VCaP (cell line): Measurements from ENCODE around the gene MYLK.

Source experiments
- H3K27ac ChIP-seq: fragments of 450-650 bp; 2 replicates; pipeline ENCODE4 v1.5.1; 2017
- TF ChIP-seq, protein P1 (sequence below): fragments of 450-650 bp; conservative IDR thresholded peaks from 2 replicates; pipeline ENCODE4 v1.5.1; 2017; ENCODE audit warnings: mild to moderate bottlenecking, moderate library complexity

The MYLK gene

GRCh38 chr3:123689831-123690230 lies 194.3 kb downstream of the MYLK start:
- no peak overlapping the region for H3K27ac ChIP-seq
- TF ChIP-seq, protein P1, sequence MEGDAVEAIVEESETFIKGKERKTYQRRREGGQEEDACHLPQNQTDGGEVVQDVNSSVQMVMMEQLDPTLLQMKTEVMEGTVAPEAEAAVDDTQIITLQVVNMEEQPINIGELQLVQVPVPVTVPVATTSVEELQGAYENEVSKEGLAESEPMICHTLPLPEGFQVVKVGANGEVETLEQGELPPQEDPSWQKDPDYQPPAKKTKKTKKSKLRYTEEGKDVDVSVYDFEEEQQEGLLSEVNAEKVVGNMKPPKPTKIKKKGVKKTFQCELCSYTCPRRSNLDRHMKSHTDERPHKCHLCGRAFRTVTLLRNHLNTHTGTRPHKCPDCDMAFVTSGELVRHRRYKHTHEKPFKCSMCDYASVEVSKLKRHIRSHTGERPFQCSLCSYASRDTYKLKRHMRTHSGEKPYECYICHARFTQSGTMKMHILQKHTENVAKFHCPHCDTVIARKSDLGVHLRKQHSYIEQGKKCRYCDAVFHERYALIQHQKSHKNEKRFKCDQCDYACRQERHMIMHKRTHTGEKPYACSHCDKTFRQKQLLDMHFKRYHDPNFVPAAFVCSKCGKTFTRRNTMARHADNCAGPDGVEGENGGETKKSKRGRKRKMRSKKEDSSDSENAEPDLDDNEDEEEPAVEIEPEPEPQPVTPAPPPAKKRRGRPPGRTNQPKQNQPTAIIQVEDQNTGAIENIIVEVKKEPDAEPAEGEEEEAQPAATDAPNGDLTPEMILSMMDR = no peak

DNA sequence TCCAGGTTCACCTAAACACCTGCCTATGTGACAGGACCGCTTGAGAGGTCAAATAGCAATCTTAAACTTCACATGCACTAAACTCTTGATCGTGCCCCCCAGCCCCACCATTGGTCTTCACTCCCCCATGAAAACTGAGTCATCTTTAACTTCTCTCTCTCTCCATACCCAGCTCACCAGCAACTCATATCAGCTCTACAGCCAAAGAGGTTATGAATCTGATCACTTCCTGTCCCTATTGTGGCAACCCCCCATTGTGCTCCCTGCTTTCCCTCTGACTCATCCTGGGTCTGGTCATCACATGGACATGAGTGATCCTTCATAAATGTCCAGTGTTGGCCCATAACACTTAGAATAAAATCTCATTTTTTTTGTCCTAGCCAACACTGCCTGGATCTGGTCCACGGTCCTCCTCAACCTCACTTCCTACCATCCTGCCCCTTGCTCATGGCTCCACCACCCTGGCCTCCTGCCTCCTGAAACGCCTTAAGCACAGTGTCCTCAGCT lies 195.8 kb downstream of the MYLK start:
- no peak overlapping the region for H3K27ac ChIP-seq
- TF ChIP-seq, protein P1 = no peak

DNA sequence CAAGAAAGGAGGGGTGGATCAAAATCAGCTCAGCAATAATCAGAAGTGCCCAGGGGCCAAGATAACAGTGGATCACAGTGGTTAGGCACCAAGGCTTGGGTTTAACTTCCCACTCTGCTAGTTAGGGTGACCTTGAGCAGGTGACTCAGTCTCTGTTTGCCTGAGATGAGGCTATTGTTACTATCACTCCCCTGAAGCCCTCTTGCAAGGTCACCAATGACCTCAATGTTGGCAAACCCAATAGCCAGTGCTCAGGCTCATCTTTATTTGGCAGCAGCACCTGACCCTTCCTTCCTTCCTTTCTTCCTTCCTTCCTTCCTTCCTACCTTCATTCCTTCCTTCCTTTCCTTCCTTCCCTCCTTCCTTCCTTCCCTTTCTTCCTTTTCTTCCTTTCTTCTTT lies 196.8 kb downstream of the MYLK start:
- H3K27ac ChIP-seq = no peak overlapping the region
- TF ChIP-seq, protein P1 = no peak

GRCh38 chr3:123686251-123686650 lies 197.9 kb downstream of the MYLK start:
- no peak overlapping the region for H3K27ac ChIP-seq
- TF ChIP-seq, protein P1 = no peak

DNA sequence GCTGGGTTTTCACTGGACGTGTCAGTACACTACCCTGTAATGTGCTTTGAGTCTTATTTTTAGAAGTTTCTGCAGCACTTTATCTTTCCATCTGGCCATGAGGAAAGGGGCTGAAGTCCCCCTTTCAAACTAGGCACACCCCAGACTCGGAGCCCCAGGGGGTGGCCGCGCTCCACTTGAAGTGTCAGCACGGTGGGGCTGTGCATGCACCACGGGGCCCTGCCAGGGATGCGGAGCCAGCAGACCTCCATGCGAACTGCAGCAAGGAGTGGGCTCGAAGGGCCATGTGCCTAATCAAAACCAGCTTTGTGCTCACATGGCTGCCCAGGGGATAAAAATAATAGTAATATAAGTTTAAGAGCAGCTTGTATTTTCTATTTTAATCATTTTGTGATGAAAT lies 198.4 kb downstream of the MYLK start:
- H3K27ac ChIP-seq = no peak overlapping the region
- TF ChIP-seq, protein P1 = no peak

DNA sequence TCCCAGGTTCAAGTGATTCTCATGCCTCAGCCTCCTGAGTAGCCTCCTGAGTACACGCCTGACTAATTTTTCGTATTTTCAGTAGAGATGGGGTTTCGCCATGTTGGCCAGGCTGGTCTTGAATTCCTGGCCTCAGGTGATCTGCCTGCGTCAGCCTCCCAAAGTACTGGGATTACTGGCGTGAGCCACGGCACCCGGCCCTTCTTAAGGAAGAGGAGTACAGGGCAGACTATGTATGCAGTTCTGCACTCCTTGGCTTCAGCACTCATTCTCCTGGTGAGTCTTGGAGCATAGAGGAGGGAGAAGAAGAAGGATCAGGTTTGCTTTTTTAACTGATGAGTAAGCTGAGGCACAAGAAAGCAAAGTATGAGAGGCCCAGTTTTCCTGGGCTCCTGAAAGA lies 199.5 kb downstream of the MYLK start:
- TF ChIP-seq, protein P1 = no peak

GRCh38 chr3:123684209-123684608 lies 199.9 kb downstream of the MYLK start:
- H3K27ac ChIP-seq = no peak overlapping the region
- TF ChIP-seq, protein P1 = no peak

More for the DNA sequence above, 199.5 kb downstream of the MYLK start:
- H3K27ac ChIP-seq = no peak overlapping the region
